Endothelial cell of umbilical vein (primary cell): Measurements from ENCODE around the gene CACNG4. TPM values are rescaled to one million over a fixed set of nuclear protein-coding genes. Genes with fewer than 3 reads are reported as not detected.

Source experiments
- BruUV-seq: library from RNA; stranded (reverse); fragments of 400-500 nt; replicated peaks from 2 replicates; lab custom pipeline; 2021; lab: Mats Ljungman, UMichigan
- CTCF ChIA-PET: fragments of 300-600, 350-600 bp; sonication (Branson Sonifier 250); formaldehyde crosslinking; loops from one replicate; lab custom pipeline; 2021; ENCODE audit warnings: antibody characterized with exemption, inconsistent platforms; lab: Charles Lee
- POLR2A ChIA-PET: fragments of 300-600, 350-600 bp; sonication (Branson Sonifier 250); formaldehyde crosslinking; loops from one replicate; lab custom pipeline; 2021; ENCODE audit warnings: antibody characterized with exemption, inconsistent platforms; lab: Charles Lee
- DNase-seq: peaks from one replicate; pipeline ENCODE4 v3.0.0-alpha.2; 2011; ENCODE audit warnings: low read depth, low spot score
- FAIRE-seq: peaks from 2 replicates; lab custom pipeline; 2011; peaks lifted over from hg19 to GRCh38; lab: Jason Lieb, UNC
- H2AFZ ChIP-seq: 2 replicates; pipeline ENCODE4 v1.6.0; 2012; ENCODE audit warnings: low read depth, low read length, control low read depth, inconsistent platforms
- H3K27ac ChIP-seq: 2 replicates; pipeline ENCODE4 v1.5.1; 2011; ENCODE audit warnings: low read depth, mild to moderate bottlenecking, control low read depth, low read length, moderate library complexity; ENCODE audit not compliant: insufficient read depth
- H3K27me3 ChIP-seq, 2 experiments: 2 replicates each; pipeline versions ENCODE4 v1.6.0 to v1.6.1; 2011; ENCODE audit warnings: low read length in 2 of 2, mixed read lengths in 1 of 2; ENCODE audit not compliant: control insufficient read depth in 2 of 2, insufficient read depth in 2 of 2
- H3K36me3 ChIP-seq, 2 experiments: 2 replicates in 1 of 2; 3 replicates in 1 of 2; pipeline ENCODE4 v1.5.1; 2011; ENCODE audit warnings: low read length in 2 of 2, mild to moderate bottlenecking in 1 of 2, moderate library complexity in 1 of 2; ENCODE audit not compliant: control insufficient read depth in 2 of 2, insufficient read depth in 2 of 2; ENCODE audit errors: extremely low read depth in 1 of 2
- H3K4me1 ChIP-seq: 3 replicates; pipeline ENCODE4 v1.5.1; 2011; ENCODE audit warnings: mild to moderate bottlenecking, low read length; ENCODE audit not compliant: control insufficient read depth, insufficient read depth; ENCODE audit errors: extremely low read depth
- H3K4me2 ChIP-seq: 2 replicates; pipeline ENCODE4 v1.6.1; 2011; ENCODE audit warnings: low read length, control low read depth, mixed read lengths; ENCODE audit not compliant: insufficient read depth
- H3K4me3 ChIP-seq, 3 experiments: fragments of 200-600 bp in 1 of 3; sonication (generic), shearing (Covaris generic) in 1 of 3; replicated peaks in 1 of 3; 2 replicates each; pipeline ENCODE4 v1.5.1; 2011 to 2016; ENCODE audit warnings: control low read depth in 3 of 3, low read length in 3 of 3, mild to moderate bottlenecking in 2 of 3, inconsistent platforms in 1 of 3, low read depth in 1 of 3, moderate library complexity in 1 of 3; ENCODE audit not compliant: insufficient read depth in 1 of 3
- H3K79me2 ChIP-seq: 2 replicates; pipeline ENCODE4 v1.6.0; 2012; ENCODE audit warnings: low read length, inconsistent platforms; ENCODE audit not compliant: control insufficient read depth, insufficient read depth
- H3K9ac ChIP-seq: replicated peaks from 2 replicates; pipeline ENCODE3; 2011; ENCODE audit warnings: low read length, control low read depth; ENCODE audit not compliant: insufficient read depth; ENCODE audit errors: extremely low read depth
- H3K9me1 ChIP-seq: replicated peaks from 3 replicates; pipeline ENCODE4 v1.6.0; 2011; ENCODE audit warnings: mild to moderate bottlenecking, low read length; ENCODE audit not compliant: control insufficient read depth, insufficient read depth; ENCODE audit errors: extremely low read depth
- H3K9me3 ChIP-seq: replicated peaks from 2 replicates; pipeline ENCODE4 v1.5.1; 2012; ENCODE audit warnings: low read length, inconsistent platforms; ENCODE audit not compliant: control insufficient read depth, insufficient read depth
- H4K20me1 ChIP-seq: replicated peaks from 2 replicates; pipeline ENCODE3; 2011; ENCODE audit warnings: mild to moderate bottlenecking, low read length; ENCODE audit not compliant: control insufficient read depth, insufficient read depth; ENCODE audit errors: extremely low read depth
- CTCF ChIP-seq, 2 donors: IDR thresholded peaks; 1 replicate in 1 of 2; 2 replicates in 1 of 2; pipeline ENCODE4 v1.5.1; 2011; ENCODE audit warnings: low read length in 2 of 2, mild to moderate bottlenecking in 2 of 2, moderate library complexity in 2 of 2, control low read depth in 1 of 2, inconsistent platforms in 1 of 2, low read depth in 1 of 2; ENCODE audit not compliant: insufficient read depth in 1 of 2; ENCODE audit errors: extremely low read depth in 1 of 2
- EZH2 ChIP-seq: IDR thresholded peaks from 2 replicates; pipeline ENCODE4 v1.6.1; 2012; ENCODE audit warnings: borderline replicate concordance, low read depth, mild to moderate bottlenecking, moderate library complexity, low read length, inconsistent platforms; ENCODE audit not compliant: severe bottlenecking
- FOS ChIP-seq: IDR thresholded peaks from 2 replicates; pipeline ENCODE4 v1.6.1; 2011; ENCODE audit warnings: mild to moderate bottlenecking, low read length, moderate library complexity, borderline replicate concordance; ENCODE audit not compliant: insufficient read depth
- GATA2 ChIP-seq: IDR thresholded peaks from 2 replicates; pipeline ENCODE4 v1.7.0; 2011; ENCODE audit warnings: low read depth, mild to moderate bottlenecking, moderate library complexity, mixed read lengths, low read length; ENCODE audit not compliant: insufficient read length, insufficient read depth
- JUN ChIP-seq: IDR thresholded peaks from 2 replicates; pipeline ENCODE4 v1.6.1; 2011; ENCODE audit warnings: borderline replicate concordance, low read depth; ENCODE audit not compliant: insufficient read length, insufficient read depth
- MAX ChIP-seq: IDR thresholded peaks from 2 replicates; pipeline ENCODE4 v1.6.1; 2011; ENCODE audit not compliant: insufficient read depth, insufficient read length
- MYC ChIP-seq: IDR thresholded peaks from one replicate; pipeline ENCODE4 v1.6.1; 2011; ENCODE audit warnings: mild to moderate bottlenecking, low read depth, low read length
- POLR2A ChIP-seq: IDR thresholded peaks from 2 replicates; pipeline ENCODE4 v1.6.1; 2012; ENCODE audit warnings: low read depth, mild to moderate bottlenecking, control low read depth, low read length
- POLR2AphosphoS5 ChIP-seq: IDR thresholded peaks from 2 replicates; pipeline ENCODE4 v1.6.1; 2012; ENCODE audit warnings: low read depth, mild to moderate bottlenecking, control low read depth, low read length, moderate library complexity; ENCODE audit not compliant: insufficient read depth
- dilution Hi-C: fragments of 300-500 bp; cut with MboI; formaldehyde crosslinking; loops from one replicate; pipeline ENCODE4 v1.15.0; 2019; ENCODE audit warnings: low sequenced_read_pairs; ENCODE audit not compliant: extremely low pct_ligation_motif_present
- intact Hi-C: fragments of 100-400 bp; cut with micrococcal nuclease; formaldehyde crosslinking; loops from one replicate; pipeline ENCODE4 v1.10.0; 2022
- polyA plus RNA-seq, 4 experiments: library from polyadenylated mRNA; depleted of rRNA in 3 of 4; stranded (reverse) in 3 of 4; unstranded in 1 of 4; fragments of >200 nt; gene quantifications; 2 replicates each; pipeline versions ENCODE4 v1.2.1 to v1.2.3, GENCODE V29; 2011 to 2012; ENCODE audit warnings: missing spikeins in 1 of 4
- total RNA-seq: library from RNA; stranded (reverse); gene quantifications from 2 replicates; pipeline ENCODE4 v1.2.3, GENCODE V29; 2021

CACNG4 gene
- total and polyA plus RNA-seq, 2 donors (not counting 3 experiments of a cell fraction or from before 2014, with no cell fraction given): not detected

- Histone ChIP-seq H3K36me3 (no peaks in the 10 kb centered on the region), H2AFZ (no peak overlapping the region), H4K20me1 (no peaks in the 10 kb centered on the region), H3K27ac (no peak overlapping the region), H3K9me1 (no peaks in the 10 kb centered on the region), H3K9ac (no peak overlapping the region), H3K4me1 (no peaks in the 10 kb centered on the region), H3K9me3 (no peaks in the 10 kb centered on the region), H3K27me3 (peaks cover 11 to 16% of the 10 kb centered on the region in 2 experiments), H3K4me3 (no peak overlapping the region), H3K4me2 (no peak overlapping the region), H3K79me2 (no peaks in the 10 kb centered on the region)
- CTCF ChIA-PET: no interaction called here
- intact Hi-C loops: no loop called here
- POLR2A ChIA-PET: no interaction called here
- DNase-seq (no peak), FAIRE-seq (no peak)
- no TSS peak for BruUV-seq
- dilution Hi-C loops: no loop called here
- TF ChIP-seq MAX (no peak), FOS (no peak), CTCF (IDR thresholded peaks at IDR 0.05; ENCODE audit: extremely low read depth in 1 of 2, insufficient read depth in 1 of 2, low read depth in 1 of 2, low read length in 2 of 2) (no peak), POLR2AphosphoS5 (no peak), POLR2A (no peak), EZH2 (no peak), MYC (no peak), JUN (no peak), GATA2 (no peak)
Observed at GRCh38 chr17:66985338-66986237, 21.1 kb downstream of the CACNG4 start.
